CD4-positive, CD25-positive, alpha-beta regulatory T cell (primary cell): Measurements from ENCODE around the gene LTBP4. TPM values are rescaled to one million over a fixed set of nuclear protein-coding genes. Genes with fewer than 3 reads are reported as not detected.

Experiments used
- ATAC-seq, 2 donors: fragments of 150-1000 bp; cut with Tn5 transposase; one replicate each; pipeline ENCODE4 v1.10.0; 2021; ENCODE audit warnings: low read depth in 2 of 2, moderate number of reproducible peaks in 2 of 2, moderate library complexity in 1 of 2
- DNase-seq, 3 donors: peaks; one replicate each; pipeline versions ENCODE4 v3.0.0 to v3.0.0-alpha.2; 2012 to 2022; ENCODE audit warnings: mixed read lengths in 1 of 3
- H3K27ac ChIP-seq: one replicate; pipeline ENCODE4 v1.7.0; 2013; ENCODE audit warnings: mild to moderate bottlenecking, low read length; ENCODE audit not compliant: insufficient read depth, poor library complexity, severe bottlenecking
- H3K27me3 ChIP-seq: one replicate; pipeline ENCODE4 v1.7.0; 2013; ENCODE audit warnings: low read length; ENCODE audit not compliant: control insufficient read depth, insufficient read depth
- H3K36me3 ChIP-seq: one replicate; pipeline ENCODE4 v1.7.0; 2013; ENCODE audit warnings: mild to moderate bottlenecking, low read length, moderate library complexity; ENCODE audit not compliant: control insufficient read depth, insufficient read depth
- H3K4me1 ChIP-seq: 2 replicates; pipeline ENCODE4 v1.7.0; 2013; ENCODE audit warnings: mild to moderate bottlenecking, low read length; ENCODE audit not compliant: insufficient read depth, control insufficient read depth, poor library complexity, severe bottlenecking
- H3K4me3 ChIP-seq: one replicate; pipeline ENCODE4 v1.7.0; 2013; ENCODE audit warnings: low read depth, mild to moderate bottlenecking, low read length, moderate library complexity
- H3K9me3 ChIP-seq, 2 experiments: 1 replicate in 1 of 2; 2 replicates in 1 of 2; pipeline ENCODE4 v1.7.0; 2013; ENCODE audit warnings: low read length in 2 of 2, mild to moderate bottlenecking in 1 of 2, moderate library complexity in 1 of 2; ENCODE audit not compliant: control insufficient read depth in 2 of 2
- H3K27ac Mint-ChIP-seq, 3 donors: one replicate each; pipeline ENCODE4 v1.8.0; 2020 to 2022; ENCODE audit warnings: mild to moderate bottlenecking in 3 of 3, mixed read lengths in 3 of 3, moderate library complexity in 2 of 3
- H3K27me3 Mint-ChIP-seq: one replicate; pipeline ENCODE4 v1.8.0; 2022; ENCODE audit warnings: mild to moderate bottlenecking, mixed read lengths
- H3K36me3 Mint-ChIP-seq: one replicate; pipeline ENCODE4 v1.8.0; 2020; ENCODE audit warnings: mixed read lengths
- H3K4me1 Mint-ChIP-seq, 4 donors: one replicate each; pipeline ENCODE4 v1.8.0; 2020 to 2022; ENCODE audit warnings: mixed read lengths in 4 of 4, mild to moderate bottlenecking in 1 of 4
- H3K4me3 Mint-ChIP-seq, 4 donors: one replicate each; pipeline ENCODE4 v1.8.0; 2020 to 2022; ENCODE audit warnings: mild to moderate bottlenecking in 4 of 4, mixed read lengths in 4 of 4, moderate library complexity in 3 of 4
- H3K9me3 Mint-ChIP-seq, 7 donors: one replicate each; pipeline ENCODE4 v1.8.0; 2020 to 2022; ENCODE audit warnings: mixed read lengths in 7 of 7, mild to moderate bottlenecking in 3 of 7, moderate library complexity in 2 of 7
- polyA plus RNA-seq, 4 donors: library from polyadenylated mRNA; unstranded; fragments of 300-500 nt; fragmentation: Illumina TruSeq; gene quantifications; one replicate each; pipeline ENCODE4 v1.2.3, GENCODE V29; 2021
- total RNA-seq: library from RNA; stranded (reverse); gene quantifications from one replicate; pipeline ENCODE4 v1.2.3, GENCODE V29; 2022

The LTBP4 gene
- total and polyA plus RNA-seq, 5 donors from 2014 or later, result 20.7 to 115 (median 30.9) TPM

DNA sequence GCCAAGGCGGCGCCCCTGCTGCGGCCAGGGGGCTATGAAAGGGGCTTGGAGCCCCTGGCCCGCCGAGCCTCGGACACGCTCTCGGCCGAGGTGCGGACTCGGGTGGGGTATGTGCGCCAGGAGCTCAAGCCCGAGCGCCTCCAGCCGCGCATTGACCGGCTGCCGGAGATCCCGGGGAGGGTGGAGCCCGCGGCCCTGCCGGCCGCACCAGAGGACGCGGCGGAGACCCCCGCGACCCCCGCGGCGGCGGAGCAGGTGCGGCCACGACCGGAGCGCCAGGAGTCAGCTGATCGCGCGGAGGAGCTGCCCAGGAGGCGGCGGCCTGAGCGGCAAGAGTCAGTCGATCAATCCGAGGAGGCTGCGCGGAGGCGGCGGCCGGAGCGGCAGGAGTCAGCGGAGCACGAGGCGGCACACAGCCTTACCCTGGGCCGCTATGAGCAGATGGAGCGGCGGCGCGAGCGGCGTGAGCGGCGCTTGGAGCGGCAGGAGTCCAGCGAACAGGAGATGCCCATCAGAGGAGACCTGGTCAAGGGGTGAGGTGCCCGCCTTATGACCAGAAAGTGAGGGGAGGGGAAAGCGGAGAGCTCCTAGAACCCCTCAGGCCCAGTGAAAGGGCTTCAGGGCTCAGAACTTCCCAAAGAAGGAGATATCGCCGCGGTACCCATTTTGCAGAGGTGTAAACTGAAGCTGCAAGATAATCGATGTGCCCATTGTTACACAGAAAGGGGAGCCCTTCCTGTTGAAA lies 33.2 kb upstream of the LTBP4 start:
- H3K36me3 Mint-ChIP-seq, result no peaks in the 10 kb centered on the region
- H3K27ac ChIP-seq, result no peak overlapping the region
- peaks cover 15% of the 10 kb centered on the region for H3K4me1 ChIP-seq
- no peak for ATAC-seq
- peaks cover 0 to 2% (median 0%) of the 10 kb centered on the region in 7 donors for H3K9me3 Mint-ChIP-seq
- peaks cover 53% of the 10 kb centered on the region for H3K27me3 Mint-ChIP-seq
- H3K4me3 ChIP-seq, result no peak overlapping the region
- peak overlapping the region in 1 of 4 donors; percentile 59 for H3K4me3 Mint-ChIP-seq
- peaks cover 12% of the 10 kb centered on the region for H3K27me3 ChIP-seq
- H3K36me3 ChIP-seq, result no peaks in the 10 kb centered on the region
- no peaks in the 10 kb centered on the region for H3K9me3 ChIP-seq
- DNase-seq, result no peak
- no peak overlapping the region for H3K27ac Mint-ChIP-seq
- H3K4me1 Mint-ChIP-seq, result peaks cover 0 to 26% (median 9%) of the 10 kb centered on the region in 4 donors

- Mint-ChIP-seq H3K4me3 (peak overlapping the region; percentile 77 to 91 (median 80)), H3K27ac (peak overlapping the region; percentile 86 to 93 (median 88)), H3K36me3 (no peaks in the 10 kb centered on the region), H3K9me3 (peaks cover 0 to 2% (median 0%) of the 10 kb centered on the region in 7 donors), H3K27me3 (peaks cover 30% of the 10 kb centered on the region), H3K4me1 (peaks cover 0 to 33% (median 11%) of the 10 kb centered on the region in 4 donors)
- peak; percentile 96 to 98 (median 96) for DNase-seq
- H3K27ac ChIP-seq, result peak overlapping the region; percentile 51
- peak overlapping the region; percentile 41 for H3K4me3 ChIP-seq
- peaks cover 12% of the 10 kb centered on the region for H3K27me3 ChIP-seq
- H3K36me3 ChIP-seq, result no peaks in the 10 kb centered on the region
- H3K9me3 ChIP-seq, result no peaks in the 10 kb centered on the region
- peak; percentile 85 for ATAC-seq
- peaks cover 15% of the 10 kb centered on the region for H3K4me1 ChIP-seq
Measured at GRCh38 chr19:40570313-40571004, 30.7 kb upstream of the LTBP4 start.

- Histone ChIP-seq H3K4me3 (peak overlapping the region; percentile 41), H3K9me3 (no peaks in the 10 kb centered on the region), H3K36me3 (no peaks in the 10 kb centered on the region), H3K4me1 (peaks cover 20% of the 10 kb centered on the region), H3K27me3 (peaks cover 12% of the 10 kb centered on the region), H3K27ac (no peak overlapping the region)
- Mint-ChIP-seq H3K4me3 (peak overlapping the region; percentile 65 to 82 (median 77)), H3K27me3 (peaks cover 24% of the 10 kb centered on the region), H3K36me3 (no peaks in the 10 kb centered on the region), H3K9me3 (peaks cover 0 to 2% (median 0%) of the 10 kb centered on the region in 7 donors), H3K27ac (peak overlapping the region; percentile 86 to 93 (median 88)), H3K4me1 (peaks cover 0 to 36% (median 11%) of the 10 kb centered on the region in 4 donors)
- DNase-seq, result no peak
- no peak for ATAC-seq
Measured at GRCh38 chr19:40571005-40571318, 30.2 kb upstream of the LTBP4 start.

DNA sequence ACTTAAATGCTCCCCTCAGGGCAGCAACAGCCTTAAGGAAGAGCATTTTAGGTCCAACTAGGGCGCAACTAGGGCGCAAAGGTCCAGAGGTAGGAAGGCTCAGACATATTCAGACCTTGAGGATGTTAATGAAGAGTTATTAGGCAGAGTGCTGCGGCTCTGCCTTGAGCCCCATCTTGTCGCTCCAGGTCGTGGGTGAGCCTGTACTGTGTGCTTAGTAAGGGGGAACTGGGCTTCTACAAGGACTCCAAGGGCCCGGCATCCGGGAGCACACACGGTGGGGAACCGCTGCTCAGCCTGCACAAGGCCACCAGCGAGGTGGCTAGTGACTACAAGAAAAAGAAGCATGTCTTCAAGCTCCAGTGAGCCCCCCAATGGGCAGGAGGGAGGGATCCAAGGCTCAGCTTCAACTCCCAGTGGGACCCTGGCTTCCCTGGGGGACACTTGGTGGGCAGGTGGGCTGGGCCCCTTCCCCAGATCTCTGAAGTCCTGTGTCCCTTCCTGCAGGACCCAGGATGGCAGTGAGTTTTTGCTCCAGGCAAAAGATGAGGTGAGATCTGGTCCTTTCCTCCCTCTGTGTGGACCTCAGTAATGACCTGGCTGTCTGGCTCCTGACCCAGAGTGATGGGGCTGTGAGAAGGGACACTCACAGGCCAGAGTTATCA lies 29.2 kb upstream of the LTBP4 start:
- ATAC-seq, result no peak
- Histone ChIP-seq H3K27ac (no peak overlapping the region), H3K27me3 (peaks cover 8% of the 10 kb centered on the region), H3K4me3 (no peak overlapping the region), H3K36me3 (no peaks in the 10 kb centered on the region), H3K9me3 (no peaks in the 10 kb centered on the region), H3K4me1 (peaks cover 25% of the 10 kb centered on the region)
- Mint-ChIP-seq H3K36me3 (no peaks in the 10 kb centered on the region), H3K4me3 (peak overlapping the region in 2 of 4 donors; percentile 57 to 63), H3K4me1 (peaks cover 0 to 39% (median 14%) of the 10 kb centered on the region in 4 donors), H3K27ac (peak overlapping the region in 1 of 3 donors; percentile 20), H3K27me3 (peaks cover 14% of the 10 kb centered on the region), H3K9me3 (peaks cover 0 to 2% (median 0%) of the 10 kb centered on the region in 7 donors)
- DNase-seq, result no peak

- Mint-ChIP-seq H3K27ac (peak overlapping the region; percentile 79 to 85 (median 83)), H3K36me3 (peaks cover 8% of the 10 kb centered on the region), H3K27me3 (no peaks in the 10 kb centered on the region), H3K9me3 (peaks cover 0 to 2% (median 0%) of the 10 kb centered on the region in 7 donors), H3K4me3 (peak overlapping the region; percentile 76 to 94 (median 85)), H3K4me1 (peaks cover 8 to 42% (median 22%) of the 10 kb centered on the region in 4 donors)
- Histone ChIP-seq H3K27me3 (no peaks in the 10 kb centered on the region), H3K36me3 (peaks cover 14% of the 10 kb centered on the region), H3K9me3 (no peaks in the 10 kb centered on the region), H3K4me1 (peaks cover 28% of the 10 kb centered on the region), H3K27ac (no peak overlapping the region), H3K4me3 (no peak overlapping the region)
- ATAC-seq (no peak), DNase-seq (no peak)
Measured at GRCh38 chr19:40575326-40575725, 25.8 kb upstream of the LTBP4 start.

- ATAC-seq, result peak; percentile 12 to 17
- peak overlapping the region; percentile 81 for H3K4me3 ChIP-seq
- Mint-ChIP-seq H3K4me3 (peak overlapping the region; percentile 91 to 97 (median 92)), H3K4me1 (peaks cover 8 to 39% (median 18%) of the 10 kb centered on the region in 4 donors), H3K9me3 (no peaks in the 10 kb centered on the region), H3K27ac (peak overlapping the region; percentile 85 to 91 (median 89)), H3K27me3 (no peaks in the 10 kb centered on the region), H3K36me3 (peaks cover 14% of the 10 kb centered on the region)
- peak overlapping the region; percentile 71 for H3K27ac ChIP-seq
- H3K36me3 ChIP-seq, result peaks cover 22% of the 10 kb centered on the region
- peaks cover 28% of the 10 kb centered on the region for H3K4me1 ChIP-seq
- H3K9me3 ChIP-seq, result no peaks in the 10 kb centered on the region
- no peaks in the 10 kb centered on the region for H3K27me3 ChIP-seq
- peak in 2 of 3 donors; percentile 26 to 60 for DNase-seq
Measured at GRCh38 chr19:40576151-40576584, 25.0 kb upstream of the LTBP4 start.

GRCh38 chr19:40576585-40577451 lies 24.4 kb upstream of the LTBP4 start, which contains the start of gene SHKBP1:
Gene SHKBP1 (plus strand): TSS chr19:40576873. CDS start chr19:40576900, 27 bp downstream.
- Mint-ChIP-seq H3K9me3 (no peaks in the 10 kb centered on the region), H3K4me3 (peak within 1 kb of the TSS; percentile 91 to 97 (median 92)), H3K36me3 (peaks cover 20% of the 10 kb centered on the region), H3K27ac (peak within 1 kb of the TSS; percentile 85 to 91 (median 91)), H3K4me1 (peaks cover 8 to 44% (median 18%) of the 10 kb centered on the region in 4 donors), H3K27me3 (no peaks in the 10 kb centered on the region)
- peaks cover 28% of the 10 kb centered on the region for H3K36me3 ChIP-seq
- DNase-seq, result peak; percentile 92 to 96 (median 93)
- H3K4me1 ChIP-seq, result peaks cover 28% of the 10 kb centered on the region
- peak within 1 kb of the TSS; percentile 71 for H3K27ac ChIP-seq
- H3K4me3 ChIP-seq, result peak within 1 kb of the TSS; percentile 81
- no peaks in the 10 kb centered on the region for H3K9me3 ChIP-seq
- H3K27me3 ChIP-seq, result no peaks in the 10 kb centered on the region
- ATAC-seq, result peak; percentile 99 to 100
